Measurements from ENCODE around the gene SYNGR1. TPM values are rescaled to one million over a fixed set of nuclear protein-coding genes. Genes with fewer than 3 reads are reported as not detected.

SYNGR1 gene
- total and polyA plus RNA-seq, 2 of the 8 experiments (the other 6 are each of a cell fraction or from before 2014, with no cell fraction given): 32.5 to 84.7 TPM

DNA sequence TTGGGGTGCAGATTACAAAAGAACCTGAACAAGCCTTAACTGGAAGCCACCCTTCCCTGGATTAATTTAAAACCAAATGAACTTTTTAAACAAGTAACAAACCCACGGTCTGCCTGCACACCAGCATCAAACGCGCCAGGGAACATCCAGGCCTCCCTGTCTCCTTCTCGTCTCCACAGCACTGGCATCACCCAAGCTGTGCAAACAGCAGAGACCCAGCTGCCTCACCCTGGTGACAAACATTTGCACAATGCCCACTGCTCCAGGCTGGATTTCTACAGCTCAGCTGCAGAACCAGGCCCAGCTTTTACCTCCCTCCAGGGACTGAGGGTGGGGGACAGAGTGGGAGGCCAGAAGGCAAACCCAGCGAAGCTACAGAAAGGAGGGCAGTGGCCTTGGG lies 37.4 kb upstream of the SYNGR1 start:
- POLR2A ChIA-PET (ENCODE audit: partially characterized antibody): interaction anchor here (0.6 to 37.3 kb wide), 39 partner anchors 5 to 439 kb away, joined by 3 to 692 read pairs (median 5); partner anchors contain the start of genes ATF4, PDGFB, RPL3 and SYNGR1
- no peak for TF ChIP-seq NRF1 (IDR thresholded peaks at IDR 0.05; ENCODE audit: low read depth, low read length)
- TF ChIP-seq RFX5 (IDR thresholded peaks at IDR 0.05; ENCODE audit: borderline replicate concordance, low read depth, low read length): no peak
- peak; percentile 85 for TF ChIP-seq POLR2AphosphoS5 (IDR thresholded peaks at IDR 0.05; ENCODE audit: low read depth, low read length)
- TF ChIP-seq EGR1 (IDR thresholded peaks at IDR 0.05; ENCODE audit: borderline replicate concordance, low read depth, low read length): no peak
- FAIRE-seq: no peak

More for the DNA sequence above, 37.4 kb upstream of the SYNGR1 start:
- Histone ChIP-seq H2AK5ac (ENCODE audit: low read depth, low read length) (no peak overlapping the region), H3K27me3 (replicated peaks in 1 of 4; ENCODE audit: control insufficient read depth in 3 of 4, extremely low read depth in 1 of 4, insufficient read depth in 3 of 4, low read length in 3 of 4) (no peaks in the 10 kb centered on the region), H3K4me3 (ENCODE audit: extremely low read depth in 1 of 4, insufficient read depth in 2 of 4, low read depth in 3 of 4, low read length in 4 of 4) (no peak overlapping the region), H3K27ac (ENCODE audit: low read depth, low read length) (no peak overlapping the region), H3K14ac (ENCODE audit: insufficient read length) (no peak overlapping the region), H3K56ac (replicated peaks; ENCODE audit: insufficient read length, low read depth, low read length) (no peak overlapping the region), H2BK15ac (ENCODE audit: low read length) (no peak overlapping the region), H2BK120ac (replicated peaks; ENCODE audit: low read depth, low read length) (no peak overlapping the region), H3K9me3 (ENCODE audit: insufficient read depth in 2 of 2, low read depth in 1 of 2, low read length in 1 of 2) (no peaks in the 10 kb centered on the region), H3K23ac (ENCODE audit: insufficient read length) (no peak overlapping the region), H4K8ac (ENCODE audit: extremely low read depth, insufficient read depth, low read length) (no peak overlapping the region), H3K36me3 (ENCODE audit: control insufficient read depth in 2 of 4, insufficient read depth in 4 of 4, low read length in 3 of 4) (peaks cover 47 to 60% (median 54%) of the 10 kb centered on the region in 4 experiments), H4K20me1 (replicated peaks in 1 of 2; ENCODE audit: control insufficient read depth in 1 of 2, insufficient read depth in 2 of 2, low read length in 2 of 2) (peaks cover 36 to 44% of the 10 kb centered on the region in 2 experiments), H4K91ac (replicated peaks; ENCODE audit: insufficient read length, low read length) (no peak overlapping the region), H2BK5ac (ENCODE audit: low read depth, low read length) (no peak overlapping the region), H3K79me2 (ENCODE audit: control insufficient read depth in 1 of 2, insufficient read depth in 2 of 2, low read length in 2 of 2) (peaks cover 0 to 22% of the 10 kb centered on the region in 2 experiments; a peak in 2 of 4 replicates), H2BK20ac (ENCODE audit: low read length) (no peak overlapping the region), H3K18ac (ENCODE audit: extremely low read depth, low read length) (no peak overlapping the region), H2AFZ (ENCODE audit: low read length) (no peak overlapping the region), H3K23me2 (ENCODE audit: low read depth, low read length) (no peaks in the 10 kb centered on the region), H3K9ac (replicated peaks in 1 of 4; ENCODE audit: extremely low read depth in 1 of 4, low read depth in 3 of 4, low read length in 3 of 4) (no peak overlapping the region), H4K5ac (ENCODE audit: insufficient read length, low read depth, low read length) (no peak overlapping the region), H3K4me2 (ENCODE audit: insufficient read depth in 1 of 2, low read depth in 2 of 2, low read length in 2 of 2) (no peak overlapping the region), H3K79me1 (ENCODE audit: low read depth, low read length) (peaks cover 3% of the 10 kb centered on the region), H3K4me1 (replicated peaks in 1 of 4; ENCODE audit: control insufficient read depth in 3 of 4, insufficient read depth in 4 of 4, low read length in 3 of 4) (peaks cover 0 to 27% (median 15%) of the 10 kb centered on the region in 4 experiments; a peak in 5 of 7 replicates), H2BK12ac (ENCODE audit: low read depth, low read length) (no peak overlapping the region), H3K4ac (replicated peaks; ENCODE audit: insufficient read length, low read depth, low read length) (no peak overlapping the region)
- WGBS, 2 experiments (ENCODE audit: extremely low coverage in 1 of 2, insufficient coverage in 1 of 2, insufficient read length in 1 of 2, insufficient replicate concordance in 2 of 2, low coverage in 1 of 2, low lambda C conversion rate in 2 of 2, missing lambda C conversion rate in 1 of 2): 91% methylated on average over 5 of the region's 5 CpGs; no CpG with 5 or more reads in 1 of the 2 experiments
- DNase-seq (ENCODE audit: low read depth in 1 of 2, low spot score in 2 of 2): no peak
- CTCF ChIA-PET (ENCODE audit: partially characterized antibody): interaction anchor here (1.0 to 4.7 kb wide), 11 partner anchors 7 to 543 kb away, joined by 3 to 55 read pairs (median 7); partner anchors contain the start of gene RPL3
